Uterus (tissue), 4 donors: Measurements from ENCODE around the gene MOB3B. TPM values are rescaled to one million over a fixed set of nuclear protein-coding genes. Genes with fewer than 3 reads are reported as not detected.

ENCODE experiments used
- DNase-seq, 2 donors: peaks; one replicate each; pipeline ENCODE4 v3.0.0-alpha.2; 2019 to 2020
- H3K27ac ChIP-seq, 2 donors: fragments of 200-600 bp; sonication (generic); 1 replicate in 1 of 2; 2 replicates in 1 of 2; pipeline ENCODE4 v1.5.1; 2016 to 2018
- H3K27me3 ChIP-seq, 2 donors: fragments of 200-600 bp; sonication (generic); one replicate each; pipeline ENCODE4 v1.5.1; 2018 to 2019; ENCODE audit warnings: control low read depth in 1 of 2
- H3K36me3 ChIP-seq, 2 donors: fragments of 200-600 bp; sonication (generic); one replicate each; pipeline ENCODE4 v1.5.1; 2019; ENCODE audit warnings: control low read depth in 1 of 2
- H3K4me1 ChIP-seq, 2 donors: fragments of 200-600 bp; sonication (generic); one replicate each; pipeline ENCODE4 v1.5.1; 2018 to 2019; ENCODE audit warnings: control low read depth in 1 of 2
- H3K4me3 ChIP-seq, 2 donors: fragments of 200-600 bp; sonication (generic); 1 replicate in 1 of 2; 2 replicates in 1 of 2; pipeline ENCODE4 v1.5.1; 2018 to 2019; ENCODE audit warnings: mild to moderate bottlenecking in 1 of 2
- H3K9me3 ChIP-seq, 2 donors: fragments of 200-600 bp; sonication (generic); one replicate each; pipeline ENCODE4 v1.5.1; 2019; ENCODE audit warnings: control low read depth in 1 of 2
- CTCF ChIP-seq, 4 experiments: fragments of 200-600 bp in 2 of 4; fragments of 450-650 bp in 2 of 4; sonication (generic) in 2 of 4; IDR thresholded peaks; one replicate each; pipeline ENCODE4 v1.5.1; 2016 to 2019; ENCODE audit warnings: antibody characterized with exemption in 4 of 4, mild to moderate bottlenecking in 2 of 4, moderate library complexity in 1 of 4
- POLR2A ChIP-seq, 2 donors: fragments of 450-650 bp; IDR thresholded peaks; one replicate each; pipeline ENCODE4 v1.6.1; 2016; ENCODE audit warnings: antibody characterized with exemption in 2 of 2, mild to moderate bottlenecking in 1 of 2, moderate library complexity in 1 of 2
- intact Hi-C: fragments of 100-400 bp; cut with DNase I; formaldehyde crosslinking; loops from one replicate; pipeline ENCODE4 v1.15.1; 2023; ENCODE audit warnings: low total_unique reads
- total RNA-seq, 4 donors: library from RNA; depleted of rRNA in 3 of 4; stranded (reverse); fragments of >200 nt in 3 of 4; gene quantifications; one replicate each; pipeline versions ENCODE4 v1.1.0 to v1.2.4, GENCODE V29; 2014 to 2023
- donor health status: DM: yes; HTN: yes; CAD: no.

Gene MOB3B
- total RNA-seq, 4 donors from 2014 or later, result 2.0 to 34.4 (median 12.6) TPM

GRCh38 chr9:27353166-27353473, 176.5 kb downstream of the MOB3B start:
- Histone ChIP-seq H3K27ac (peak overlapping the region; percentile 74 to 75), H3K4me3 (no peak overlapping the region), H3K27me3 (no peaks in the 10 kb centered on the region), H3K4me1 (peaks cover 0 to 3% of the 10 kb centered on the region in 2 donors), H3K36me3 (no peaks in the 10 kb centered on the region), H3K9me3 (no peaks in the 10 kb centered on the region)
- DNase-seq, result no peak
- no peak for TF ChIP-seq POLR2A (IDR thresholded peaks at IDR 0.05)
- no peak for TF ChIP-seq CTCF (IDR thresholded peaks at IDR 0.05)
- intact Hi-C loops, result no loop called here

- no peak overlapping the region for H3K4me3 ChIP-seq
- H3K27ac ChIP-seq, result peak overlapping the region; percentile 74 to 75
- no peaks in the 10 kb centered on the region for H3K27me3 ChIP-seq
- no peaks in the 10 kb centered on the region for H3K36me3 ChIP-seq
- no peaks in the 10 kb centered on the region for H3K9me3 ChIP-seq
- no peak for DNase-seq
- TF ChIP-seq POLR2A (IDR thresholded peaks at IDR 0.05) (no peak), CTCF (IDR thresholded peaks at IDR 0.05) (no peak)
- intact Hi-C loops, result no loop called here
- H3K4me1 ChIP-seq, result peaks cover 0 to 3% of the 10 kb centered on the region in 2 donors
Observed at GRCh38 chr9:27352457-27353165, 177.0 kb downstream of the MOB3B start.

DNA sequence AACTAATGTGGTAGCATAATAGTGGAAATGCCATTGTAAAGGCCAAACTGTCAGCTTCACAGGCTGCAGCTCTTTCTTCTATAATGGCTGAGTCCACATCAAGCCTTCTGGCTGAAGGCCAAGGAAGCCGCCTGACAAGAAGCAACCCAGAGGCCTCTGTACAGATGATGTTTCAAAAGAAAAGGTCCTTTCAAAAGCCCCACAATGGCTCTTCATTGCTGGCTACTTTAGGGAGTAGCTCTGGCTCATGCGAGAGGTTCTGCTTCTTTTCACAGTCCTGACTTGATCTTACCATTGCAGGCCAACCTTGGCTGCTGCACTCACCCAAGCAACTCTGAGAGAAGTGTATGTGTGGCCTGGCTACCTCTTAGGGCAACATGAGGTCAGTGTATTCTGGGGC, 178.2 kb downstream of the MOB3B start:
- Histone ChIP-seq H3K4me1 (peaks cover 0 to 3% of the 10 kb centered on the region in 2 donors), H3K36me3 (no peaks in the 10 kb centered on the region), H3K4me3 (no peak overlapping the region), H3K9me3 (no peaks in the 10 kb centered on the region), H3K27ac (peak overlapping the region; percentile 74 to 75), H3K27me3 (no peaks in the 10 kb centered on the region)
- peak; percentile 80 to 81 for DNase-seq
- TF ChIP-seq CTCF (IDR thresholded peaks at IDR 0.05) (no peak), POLR2A (IDR thresholded peaks at IDR 0.05) (no peak)
- intact Hi-C loops, result no loop called here

DNA sequence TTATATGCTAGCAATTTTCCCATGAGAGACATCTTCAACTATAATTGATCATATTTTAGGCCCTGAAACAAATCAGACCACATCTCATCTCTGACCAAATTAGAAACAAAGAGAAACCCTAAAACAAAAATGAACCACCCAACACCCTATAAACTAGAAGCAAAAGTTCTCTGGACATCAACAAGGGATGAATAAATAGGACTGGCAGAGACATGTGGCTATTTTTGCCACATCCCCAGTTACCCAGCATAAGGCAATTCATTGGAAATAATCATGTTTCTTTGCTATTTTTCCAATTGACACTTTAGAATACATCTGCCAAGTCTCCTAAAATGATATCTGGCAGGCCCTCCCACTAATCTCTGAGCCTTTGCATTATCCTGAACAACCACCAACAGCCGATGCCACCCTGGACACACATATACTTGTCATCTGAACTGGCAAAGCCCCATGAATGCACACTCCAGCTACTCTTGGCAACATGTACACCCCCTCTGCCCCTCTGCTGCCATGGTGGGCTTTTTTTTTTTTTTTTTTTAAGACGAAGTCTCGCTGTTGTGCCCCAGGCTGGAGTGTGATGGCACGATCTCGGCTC, 179.1 kb downstream of the MOB3B start:
- H3K4me3 ChIP-seq, result no peak overlapping the region
- intact Hi-C loops, result no loop called here
- H3K36me3 ChIP-seq, result no peaks in the 10 kb centered on the region
- peaks cover 0 to 3% of the 10 kb centered on the region in 2 donors for H3K4me1 ChIP-seq
- DNase-seq, result no peak
- peak overlapping the region; percentile 74 to 75 for H3K27ac ChIP-seq
- no peaks in the 10 kb centered on the region for H3K27me3 ChIP-seq
- TF ChIP-seq CTCF (IDR thresholded peaks at IDR 0.05) (no peak), POLR2A (IDR thresholded peaks at IDR 0.05) (no peak)
- no peaks in the 10 kb centered on the region for H3K9me3 ChIP-seq

DNA sequence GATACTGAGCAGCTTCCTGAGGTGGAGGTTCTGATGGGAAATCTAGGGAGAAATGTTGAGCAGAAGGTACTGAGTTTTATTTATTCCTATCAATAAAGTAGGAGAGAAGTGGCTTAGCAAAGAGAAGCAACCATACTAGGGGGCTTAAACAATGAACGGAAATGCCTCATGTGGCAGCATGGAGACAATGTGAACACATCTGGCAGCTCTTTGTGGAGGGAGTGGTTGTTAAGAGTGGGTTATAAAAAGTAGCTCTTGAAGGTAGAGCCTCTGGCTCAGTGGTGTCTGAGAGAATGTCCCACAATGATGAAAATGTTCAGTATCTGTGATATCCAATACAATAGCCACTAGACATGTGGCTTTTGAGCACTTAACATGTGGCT, 179.9 kb downstream of the MOB3B start:
- Histone ChIP-seq H3K27me3 (no peaks in the 10 kb centered on the region), H3K9me3 (no peaks in the 10 kb centered on the region), H3K4me3 (no peak overlapping the region), H3K36me3 (no peaks in the 10 kb centered on the region), H3K27ac (peak overlapping the region; percentile 12 to 43), H3K4me1 (peaks cover 0 to 3% of the 10 kb centered on the region in 2 donors)
- DNase-seq, result no peak
- TF ChIP-seq CTCF (IDR thresholded peaks at IDR 0.05) (no peak), POLR2A (IDR thresholded peaks at IDR 0.05) (no peak)
- intact Hi-C loops, result no loop called here
